Measurements from ENCODE around the gene SRRM4.

GRCh38 chr12:119201789-119202543 lies 220.6 kb downstream of the SRRM4 start:
- TF ChIP-seq ZBTB11 (CRISPR knock-in tag; IDR thresholded peaks at IDR 0.05) (no peak), CBFB (IDR thresholded peaks at IDR 0.05; ENCODE audit: low read depth) (no peak)
